ENCODE measurements around the gene CENPP.

The CENPP gene

DNA sequence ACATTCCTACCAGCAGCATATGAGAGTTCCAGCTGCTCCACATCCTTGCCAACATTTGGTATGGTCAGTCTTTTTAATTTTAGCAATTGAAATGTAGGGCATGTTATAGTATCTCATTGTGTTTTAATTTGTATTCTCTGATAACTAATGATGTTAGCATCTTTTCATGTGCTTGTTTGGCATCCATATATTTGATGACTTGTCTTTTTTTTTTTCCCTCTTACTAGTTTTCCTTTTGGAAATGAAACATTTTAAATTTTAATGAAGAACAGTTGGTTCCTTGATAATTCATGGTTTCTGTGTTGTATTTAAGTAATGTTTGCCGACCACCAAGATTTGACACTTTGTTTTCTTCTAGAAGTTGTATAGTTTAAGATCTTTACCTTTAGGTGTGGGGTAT is 69.9 kb downstream of the CENPP start:
- no peak for TF ChIP-seq POLR2AphosphoS5 (IDR thresholded peaks at IDR 0.05; ENCODE audit: borderline replicate concordance, low read depth, low read length)
- Histone ChIP-seq H3K36me3 (ENCODE audit: insufficient read depth, low read length) (no peaks in the 10 kb centered on the region; the same call in 1 of the 2 replicates), H3K9ac (ENCODE audit: insufficient read length) (no peak overlapping the region), H3K27ac (no peak overlapping the region), H3K9me3 (ENCODE audit: low read depth, low read length) (no peaks in the 10 kb centered on the region), H3K4me3 (no peak overlapping the region)
- no peak for DNase-seq (ENCODE audit: low read depth, low spot score)

DNA sequence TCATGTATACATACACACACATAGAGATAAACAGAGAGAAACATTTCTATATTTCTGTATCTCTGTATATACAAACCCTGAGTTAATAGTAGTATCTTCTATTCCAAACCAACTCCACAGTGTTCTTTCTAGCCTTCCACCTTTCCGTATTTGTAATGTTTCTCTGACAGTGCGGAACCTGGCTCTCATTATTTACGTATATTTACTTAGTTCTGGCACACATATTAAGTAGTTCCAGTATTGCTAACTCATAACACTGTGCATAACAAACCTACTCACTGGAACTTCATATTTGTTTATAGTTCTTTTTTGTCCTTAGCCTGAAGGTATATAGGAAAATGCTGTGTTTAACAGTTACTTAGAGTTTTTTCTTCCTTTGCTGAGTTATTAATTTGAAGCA is 72.1 kb downstream of the CENPP start:
- no peaks in the 10 kb centered on the region for H3K9me3 ChIP-seq (ENCODE audit: low read depth, low read length)
- H3K36me3 ChIP-seq (ENCODE audit: insufficient read depth, low read length): no peaks in the 10 kb centered on the region; the same call in 1 of the 2 replicates
- no peak overlapping the region for H3K27ac ChIP-seq
- no peak for TF ChIP-seq POLR2AphosphoS5 (IDR thresholded peaks at IDR 0.05; ENCODE audit: borderline replicate concordance, low read depth, low read length)
- no peak for TF ChIP-seq FOXP2 (optimal IDR thresholded peaks at IDR 0.05; ENCODE audit: control extremely low read depth, extremely low read length, insufficient read depth)
- TF ChIP-seq EZH2 (IDR thresholded peaks at IDR 0.05): no peak
- no peak for DNase-seq (ENCODE audit: low read depth, low spot score)
- no peak overlapping the region for H3K9ac ChIP-seq (ENCODE audit: insufficient read length)
- H3K4me3 ChIP-seq: no peak overlapping the region

DNA sequence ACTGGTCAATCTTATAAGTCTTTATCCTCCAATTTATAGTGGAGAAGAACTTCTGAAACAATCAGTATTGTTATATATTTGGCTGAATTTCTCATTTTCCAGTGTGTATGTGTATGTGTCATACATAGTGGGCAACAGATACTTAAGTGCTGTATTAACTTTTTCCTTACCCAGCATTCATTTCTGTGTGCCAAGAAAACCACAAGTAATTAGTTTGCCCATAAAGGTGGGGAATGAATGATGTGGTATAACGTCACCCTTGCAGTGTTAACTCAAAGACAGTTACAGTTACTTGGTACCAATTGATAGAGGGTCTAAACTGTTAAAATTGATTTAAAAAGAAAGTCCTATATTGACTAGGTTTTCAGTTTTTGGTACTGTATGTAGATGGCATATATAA is 76.6 kb downstream of the CENPP start:
- Histone ChIP-seq H3K9ac (ENCODE audit: insufficient read length) (no peak overlapping the region), H3K4me3 (no peak overlapping the region), H3K36me3 (ENCODE audit: insufficient read depth, low read length) (no peaks in the 10 kb centered on the region; the same call in 1 of the 2 replicates), H3K9me3 (ENCODE audit: low read depth, low read length) (no peaks in the 10 kb centered on the region), H3K27ac (no peak overlapping the region)
- TF ChIP-seq EZH2 (IDR thresholded peaks at IDR 0.05): no peak
- TF ChIP-seq FOXP2 (optimal IDR thresholded peaks at IDR 0.05; ENCODE audit: control extremely low read depth, extremely low read length, insufficient read depth): no peak
- no peak for TF ChIP-seq POLR2AphosphoS5 (IDR thresholded peaks at IDR 0.05; ENCODE audit: borderline replicate concordance, low read depth, low read length)
- DNase-seq (ENCODE audit: low read depth, low spot score): no peak

- Histone ChIP-seq H3K27ac (no peak overlapping the region; the same call in 1 of the 2 replicates), H3K36me3 (ENCODE audit: insufficient read depth, low read length) (no peaks in the 10 kb centered on the region), H3K9ac (ENCODE audit: insufficient read length) (peak overlapping the region; percentile 19), H3K4me3 (no peak overlapping the region), H3K9me3 (ENCODE audit: low read depth, low read length) (no peaks in the 10 kb centered on the region)
- DNase-seq (ENCODE audit: low read depth, low spot score): no peak
- TF ChIP-seq FOXP2 (optimal IDR thresholded peaks at IDR 0.05; ENCODE audit: control extremely low read depth, extremely low read length, insufficient read depth) (no peak), EZH2 (IDR thresholded peaks at IDR 0.05) (no peak), POLR2AphosphoS5 (IDR thresholded peaks at IDR 0.05; ENCODE audit: borderline replicate concordance, low read depth, low read length) (no peak)
These were observed 77.3 kb downstream of the CENPP start for GRCh38 chr9:92402826-92403745.

DNA sequence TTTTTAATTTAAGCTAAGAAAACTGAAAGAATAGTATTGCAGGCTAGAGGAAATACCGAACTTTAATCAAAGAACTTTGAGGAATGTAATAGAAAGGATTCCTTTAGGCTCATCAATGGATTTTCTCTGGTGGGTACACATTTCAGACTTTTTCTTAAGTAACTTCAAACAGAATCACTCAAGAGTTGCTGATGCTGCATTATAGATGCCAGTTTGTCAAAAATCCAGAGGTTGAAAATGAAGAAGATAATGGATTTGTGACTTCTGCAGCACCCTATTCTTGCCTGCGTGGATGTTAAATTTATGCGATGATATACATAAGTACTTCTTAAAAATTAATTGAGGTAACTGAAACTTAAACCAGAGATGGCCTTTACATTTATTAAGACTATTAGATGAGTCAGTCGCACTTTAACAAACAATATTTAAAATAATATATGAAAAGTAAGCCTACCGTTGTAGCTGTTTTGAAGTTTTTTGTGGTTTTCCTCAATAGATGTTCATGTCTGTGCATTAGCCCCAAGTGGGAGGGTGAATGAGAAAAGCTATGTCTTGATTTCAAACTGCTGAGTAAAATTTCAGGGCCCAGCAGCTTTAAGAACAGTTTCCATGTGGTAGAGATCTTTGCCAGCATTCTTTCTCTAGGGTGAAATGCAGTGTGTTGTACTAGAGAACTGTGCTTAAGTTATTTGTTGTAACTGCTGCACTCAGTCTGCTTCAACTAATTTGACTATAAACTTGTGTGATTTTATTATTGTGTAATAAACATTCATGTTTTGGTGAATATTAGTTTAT is 78.5 kb downstream of the CENPP start, which contains the start of gene OGN:
Gene OGN, minus strand, starts transcription at position 537 of the 795 bp plus-strand sequence. CDS start 1,171 bp downstream, outside the sequence.
- Histone ChIP-seq H3K9me3 (ENCODE audit: low read depth, low read length) (no peaks in the 10 kb centered on the region), H3K4me3 (peak within 1 kb of the TSS; percentile 42), H3K36me3 (ENCODE audit: insufficient read depth, low read length) (no peaks in the 10 kb centered on the region), H3K27ac (peak within 1 kb of the TSS; percentile 89), H3K9ac (ENCODE audit: insufficient read length) (peak within 1 kb of the TSS; percentile 61)
- TF ChIP-seq FOXP2 (optimal IDR thresholded peaks at IDR 0.05; ENCODE audit: control extremely low read depth, extremely low read length, insufficient read depth): no peak
- TF ChIP-seq EZH2 (IDR thresholded peaks at IDR 0.05): no peak
- no peak for TF ChIP-seq POLR2AphosphoS5 (IDR thresholded peaks at IDR 0.05; ENCODE audit: borderline replicate concordance, low read depth, low read length)
- no peak for DNase-seq (ENCODE audit: low read depth, low spot score)

- DNase-seq (ENCODE audit: low read depth, low spot score): no peak
- Histone ChIP-seq H3K36me3 (ENCODE audit: insufficient read depth, low read length) (no peaks in the 10 kb centered on the region), H3K27ac (peak overlapping the region; percentile 28; the same call in 1 of the 2 replicates), H3K9me3 (ENCODE audit: low read depth, low read length) (no peaks in the 10 kb centered on the region), H3K9ac (ENCODE audit: insufficient read length) (no peak overlapping the region), H3K4me3 (no peak overlapping the region)
- TF ChIP-seq FOXP2 (optimal IDR thresholded peaks at IDR 0.05; ENCODE audit: control extremely low read depth, extremely low read length, insufficient read depth) (no peak), POLR2AphosphoS5 (IDR thresholded peaks at IDR 0.05; ENCODE audit: borderline replicate concordance, low read depth, low read length) (no peak)
These were observed 80.1 kb downstream of the CENPP start for GRCh38 chr9:92405818-92406217.

GRCh38 chr9:92406477-92406876 is 80.7 kb downstream of the CENPP start:
- TF ChIP-seq EZH2 (IDR thresholded peaks at IDR 0.05): no peak
- TF ChIP-seq FOXP2 (optimal IDR thresholded peaks at IDR 0.05; ENCODE audit: control extremely low read depth, extremely low read length, insufficient read depth): no peak
- TF ChIP-seq POLR2AphosphoS5 (IDR thresholded peaks at IDR 0.05; ENCODE audit: borderline replicate concordance, low read depth, low read length): no peak
- Histone ChIP-seq H3K9ac (ENCODE audit: insufficient read length) (no peak overlapping the region), H3K36me3 (ENCODE audit: insufficient read depth, low read length) (no peaks in the 10 kb centered on the region), H3K4me3 (no peak overlapping the region), H3K9me3 (ENCODE audit: low read depth, low read length) (no peaks in the 10 kb centered on the region), H3K27ac (no peak overlapping the region)
- no peak for DNase-seq (ENCODE audit: low read depth, low spot score)

- no peak overlapping the region for H3K9ac ChIP-seq (ENCODE audit: insufficient read length)
- TF ChIP-seq FOXP2 (optimal IDR thresholded peaks at IDR 0.05; ENCODE audit: control extremely low read depth, extremely low read length, insufficient read depth) (no peak), POLR2AphosphoS5 (IDR thresholded peaks at IDR 0.05; ENCODE audit: borderline replicate concordance, low read depth, low read length) (no peak), EZH2 (IDR thresholded peaks at IDR 0.05) (no peak)
- H3K27ac ChIP-seq: no peak overlapping the region
- H3K4me3 ChIP-seq: no peak overlapping the region
- DNase-seq (ENCODE audit: low read depth, low spot score): no peak
- no peaks in the 10 kb centered on the region for H3K9me3 ChIP-seq (ENCODE audit: low read depth, low read length)
- H3K36me3 ChIP-seq (ENCODE audit: insufficient read depth, low read length): no peaks in the 10 kb centered on the region
These were observed 82.1 kb downstream of the CENPP start for GRCh38 chr9:92407818-92408217.

Data from SK-N-MC (cell line).